H1 (cell line): ENCODE data around the gene SENP7. TPM values are rescaled to one million over a fixed set of nuclear protein-coding genes. Genes with fewer than 3 reads are reported as not detected.

Experiments used
- CTCF ChIA-PET: fragments of 300-600 bp; sonication (Branson Sonifier 250); formaldehyde crosslinking; loops from one replicate; lab custom pipeline; 2021; ENCODE audit not compliant: partially characterized antibody; lab: Charles Lee
- POLR2A ChIA-PET: fragments of 300-600 bp; sonication (Branson Sonifier 250); formaldehyde crosslinking; loops from one replicate; lab custom pipeline; 2021; ENCODE audit warnings: inconsistent platforms; ENCODE audit not compliant: partially characterized antibody; lab: Charles Lee
- DNase-seq, 2 experiments: peaks; one replicate each; pipeline versions ENCODE4 v3.0.0 to v3.0.0-alpha.2; 2010 to 2022; ENCODE audit warnings: low spot score in 2 of 2, low read depth in 1 of 2, mixed read lengths in 1 of 2
- FAIRE-seq: peaks from 2 replicates; lab custom pipeline; 2011; peaks lifted over from hg19 to GRCh38; lab: Jason Lieb, UNC
- H2AFZ ChIP-seq: 2 replicates; pipeline ENCODE4 v1.8.1; 2012; ENCODE audit warnings: low read length, inconsistent platforms
- H2AK5ac ChIP-seq: 2 replicates; pipeline ENCODE4 v1.6.1; 2013; ENCODE audit warnings: low read depth, low read length
- H2BK120ac ChIP-seq: replicated peaks from 2 replicates; pipeline ENCODE3; 2013; ENCODE audit warnings: low read depth, low read length, inconsistent platforms
- H2BK12ac ChIP-seq: 2 replicates; pipeline ENCODE4 v1.6.1; 2013; ENCODE audit warnings: low read depth, low read length
- H2BK15ac ChIP-seq: 2 replicates; pipeline ENCODE4 v1.6.1; 2013; ENCODE audit warnings: low read length
- H2BK20ac ChIP-seq: 2 replicates; pipeline ENCODE4 v1.6.1; 2013; ENCODE audit warnings: low read length
- H2BK5ac ChIP-seq: 2 replicates; pipeline ENCODE4 v1.6.1; 2013; ENCODE audit warnings: low read depth, low read length
- H3K14ac ChIP-seq: 2 replicates; pipeline ENCODE4 v1.6.1; 2013; ENCODE audit warnings: inconsistent platforms; ENCODE audit not compliant: insufficient read length
- H3K18ac ChIP-seq: 2 replicates; pipeline ENCODE4 v1.6.1; 2013; ENCODE audit warnings: low read length; ENCODE audit errors: extremely low read depth
- H3K23ac ChIP-seq: 2 replicates; pipeline ENCODE4 v1.6.1; 2013; ENCODE audit warnings: inconsistent platforms; ENCODE audit not compliant: insufficient read length
- H3K23me2 ChIP-seq: 2 replicates; pipeline ENCODE4 v1.6.1; 2013; ENCODE audit warnings: low read depth, low read length
- H3K27ac ChIP-seq: 2 replicates; pipeline ENCODE4 v1.6.1; 2011; ENCODE audit warnings: low read depth, low read length, inconsistent platforms
- H3K27me3 ChIP-seq, 4 experiments: replicated peaks in 1 of 4; 1 replicate in 1 of 4; 2 replicates in 3 of 4; pipeline versions ENCODE4 v1.6.1 to v1.8.1; 2011 to 2013; ENCODE audit warnings: low read length in 3 of 4, mild to moderate bottlenecking in 3 of 4, inconsistent platforms in 2 of 4, mixed read lengths in 2 of 4, moderate library complexity in 1 of 4; ENCODE audit not compliant: control insufficient read depth in 3 of 4, insufficient read depth in 3 of 4; ENCODE audit errors: extremely low read depth in 1 of 4
- H3K36me3 ChIP-seq, 4 experiments: 2 replicates each; pipeline versions ENCODE4 v1.6.1 to v1.8.1; 2011 to 2013; ENCODE audit warnings: mild to moderate bottlenecking in 4 of 4, low read length in 3 of 4, moderate library complexity in 2 of 4, control low read depth in 1 of 4, inconsistent platforms in 1 of 4; ENCODE audit not compliant: insufficient read depth in 4 of 4, control insufficient read depth in 2 of 4
- H3K4ac ChIP-seq: replicated peaks from 2 replicates; pipeline ENCODE3; 2013; ENCODE audit warnings: low read length, low read depth, mixed read lengths, inconsistent platforms; ENCODE audit not compliant: insufficient read length
- H3K4me1 ChIP-seq, 4 experiments: replicated peaks in 1 of 4; 1 replicate in 1 of 4; 2 replicates in 3 of 4; pipeline versions ENCODE4 v1.6.1 to v1.8.1; 2011 to 2013; ENCODE audit warnings: low read length in 3 of 4, inconsistent platforms in 2 of 4, mixed read lengths in 1 of 4; ENCODE audit not compliant: insufficient read depth in 4 of 4, control insufficient read depth in 3 of 4
- H3K4me2 ChIP-seq, 2 experiments: 2 replicates each; pipeline versions ENCODE4 v1.6.1 to v1.8.1; 2011 to 2013; ENCODE audit warnings: low read depth in 2 of 2, low read length in 2 of 2, control low read depth in 1 of 2, inconsistent platforms in 1 of 2, mild to moderate bottlenecking in 1 of 2; ENCODE audit not compliant: insufficient read depth in 1 of 2
- H3K4me3 ChIP-seq, 4 experiments: fragments of 200-600, 300-600 bp in 1 of 4; sonication (generic), shearing (Covaris generic), sonication (Bioruptor Twin) in 1 of 4; 2 replicates each; pipeline versions ENCODE4 v1.5.1 to v1.8.1; 2011 to 2016; ENCODE audit warnings: low read length in 4 of 4, low read depth in 3 of 4, control low read depth in 2 of 4, inconsistent platforms in 2 of 4, mild to moderate bottlenecking in 2 of 4, mixed read lengths in 1 of 4, moderate library complexity in 1 of 4; ENCODE audit not compliant: insufficient read depth in 2 of 4; ENCODE audit errors: extremely low read depth in 1 of 4
- H3K56ac ChIP-seq: replicated peaks from 2 replicates; pipeline ENCODE3; 2013; ENCODE audit warnings: low read depth, mild to moderate bottlenecking, mixed read lengths, low read length, inconsistent platforms; ENCODE audit not compliant: insufficient read length
- H3K79me1 ChIP-seq: 2 replicates; pipeline ENCODE4 v1.6.1; 2013; ENCODE audit warnings: low read depth, low read length, control low read depth
- H3K79me2 ChIP-seq, 2 experiments: 2 replicates each; pipeline versions ENCODE4 v1.6.1 to v1.8.1; 2012 to 2013; ENCODE audit warnings: low read length in 2 of 2, mild to moderate bottlenecking in 2 of 2, inconsistent platforms in 1 of 2; ENCODE audit not compliant: insufficient read depth in 2 of 2, control insufficient read depth in 1 of 2
- H3K9ac ChIP-seq, 4 experiments: replicated peaks in 1 of 4; 1 replicate in 1 of 4; 2 replicates in 3 of 4; pipeline versions ENCODE4 v1.6.1 to v1.8.1; 2011 to 2013; ENCODE audit warnings: low read depth in 3 of 4, low read length in 3 of 4, control low read depth in 2 of 4, mild to moderate bottlenecking in 2 of 4, moderate library complexity in 2 of 4, inconsistent platforms in 1 of 4; ENCODE audit errors: extremely low read depth in 1 of 4
- H3K9me3 ChIP-seq, 2 experiments: 2 replicates each; pipeline versions ENCODE4 v1.6.1 to v1.8.1; 2012 to 2013; ENCODE audit warnings: mild to moderate bottlenecking in 2 of 2, moderate library complexity in 2 of 2, control low read depth in 1 of 2, inconsistent platforms in 1 of 2, low read depth in 1 of 2, low read length in 1 of 2, mixed read lengths in 1 of 2; ENCODE audit not compliant: insufficient read depth in 2 of 2
- H4K20me1 ChIP-seq, 2 experiments: replicated peaks in 1 of 2; 2 replicates each; pipeline versions ENCODE3 to v1.8.1; 2011 to 2013; ENCODE audit warnings: inconsistent platforms in 2 of 2, low read length in 2 of 2, mild to moderate bottlenecking in 1 of 2; ENCODE audit not compliant: insufficient read depth in 2 of 2, control insufficient read depth in 1 of 2
- H4K5ac ChIP-seq: 2 replicates; pipeline ENCODE4 v1.6.1; 2013; ENCODE audit warnings: low read length, low read depth, mixed read lengths, inconsistent platforms; ENCODE audit not compliant: insufficient read length
- H4K8ac ChIP-seq: 2 replicates; pipeline ENCODE4 v1.8.0; 2013; ENCODE audit warnings: mild to moderate bottlenecking, moderate library complexity, low read length, inconsistent platforms; ENCODE audit not compliant: insufficient read depth; ENCODE audit errors: extremely low read depth
- H4K91ac ChIP-seq: replicated peaks from 2 replicates; pipeline ENCODE3; 2013; ENCODE audit warnings: low read length, mixed read lengths, inconsistent platforms; ENCODE audit not compliant: insufficient read length
- CHD1 ChIP-seq: IDR thresholded peaks from 2 replicates; pipeline ENCODE4 v1.6.1; 2012; ENCODE audit warnings: low read depth, low read length, improper control_type of control experiment
- GTF2F1 ChIP-seq: IDR thresholded peaks from 2 replicates; pipeline ENCODE4 v1.6.1; 2012; ENCODE audit warnings: low read depth, low read length, improper control_type of control experiment, borderline replicate concordance
- HDAC6 ChIP-seq: IDR thresholded peaks from one replicate; pipeline ENCODE4 v1.7.1; 2012; ENCODE audit warnings: low read depth, mild to moderate bottlenecking, inconsistent platforms, low read length, moderate library complexity
- KDM5A ChIP-seq: fragments of 200-600 bp; IDR thresholded peaks from 2 replicates; pipeline ENCODE4 v1.7.1; 2012; ENCODE audit warnings: mild to moderate bottlenecking, low read length, inconsistent platforms, mixed read lengths
- MAFK ChIP-seq: IDR thresholded peaks from 2 replicates; pipeline ENCODE4 v1.6.1; 2012; ENCODE audit warnings: low read depth, mild to moderate bottlenecking, improper control_type of control experiment, low read length
- POU5F1 ChIP-seq: IDR thresholded peaks from 2 replicates; pipeline ENCODE4 v1.6.1; 2011; ENCODE audit warnings: low read depth, mild to moderate bottlenecking, low read length, moderate library complexity
- SIN3A ChIP-seq, 2 experiments: IDR thresholded peaks in 1 of 2; conservative IDR thresholded peaks in 1 of 2; 2 replicates each; pipeline ENCODE4 v1.6.1; 2011 to 2012; ENCODE audit warnings: low read length in 2 of 2, improper control_type of control experiment in 1 of 2, low read depth in 1 of 2, mild to moderate bottlenecking in 1 of 2
- WGBS, 2 experiments: shearing (Covaris generic) in 1 of 2; methylation state at CpG; one replicate each; pipeline versions ENCODE4 v1.1.6 to v1.1.7; 2013 to 2015; ENCODE audit warnings: low lambda C conversion rate in 2 of 2, mixed read lengths in 2 of 2, inconsistent platforms in 1 of 2, low coverage in 1 of 2, missing lambda C conversion rate in 1 of 2; ENCODE audit not compliant: insufficient replicate concordance in 2 of 2, insufficient coverage in 1 of 2, insufficient read length in 1 of 2; ENCODE audit errors: extremely low coverage in 1 of 2, missing lambda C conversion rate in 1 of 2; 5-methylcytosine and 5-hydroxymethylcytosine counted together
- polyA plus RNA-seq, 7 experiments: library from polyadenylated mRNA; depleted of rRNA in 3 of 7; stranded (reverse) in 5 of 7; unstranded in 2 of 7; fragments of >200 nt in 5 of 7; fragments of 200-250 nt in 2 of 7; gene quantifications; 1 replicate in 5 of 7; 2 replicates in 1 of 7; 4 replicates in 1 of 7; pipeline versions ENCODE4 v1.2.1 to v1.2.3, GENCODE V29; 2011 to 2013; ENCODE audit warnings: missing spikeins in 2 of 7, mixed read lengths in 2 of 7
- total RNA-seq: library from RNA; stranded (reverse); fragmentation: NEBNext Ultra II Directional; extraction: Animal tissue kit (Norgen Biotek cat#: 25700); gene quantifications from 2 replicates; pipeline ENCODE4 v1.2.1, GENCODE V29; 2021
- TF ChIP-seq, protein P1 (sequence below), 3 experiments: IDR thresholded peaks; 1 replicate in 2 of 3; 2 replicates in 1 of 3; pipeline versions ENCODE4 v1.5.1 to v1.6.1; 2011; ENCODE audit warnings: low read length in 3 of 3, mild to moderate bottlenecking in 3 of 3, inconsistent platforms in 2 of 3, low read depth in 1 of 3, moderate library complexity in 1 of 3; ENCODE audit not compliant: insufficient read depth in 1 of 3; ENCODE audit errors: control extremely low read depth in 1 of 3
- TF ChIP-seq, protein P2 (sequence below): IDR thresholded peaks from 2 replicates; pipeline ENCODE4 v1.6.1; 2012; ENCODE audit warnings: inconsistent platforms
- TF ChIP-seq, protein P3 (sequence below): IDR thresholded peaks from 2 replicates; pipeline ENCODE4 v1.6.1; 2011; ENCODE audit warnings: low read depth, mild to moderate bottlenecking, low read length; ENCODE audit not compliant: insufficient read depth

SENP7 gene
- total and polyA plus RNA-seq, 2 of the 8 experiments (the other 6 are each of a cell fraction or from before 2014, with no cell fraction given): 2.8 to 7.8 TPM

DNA sequence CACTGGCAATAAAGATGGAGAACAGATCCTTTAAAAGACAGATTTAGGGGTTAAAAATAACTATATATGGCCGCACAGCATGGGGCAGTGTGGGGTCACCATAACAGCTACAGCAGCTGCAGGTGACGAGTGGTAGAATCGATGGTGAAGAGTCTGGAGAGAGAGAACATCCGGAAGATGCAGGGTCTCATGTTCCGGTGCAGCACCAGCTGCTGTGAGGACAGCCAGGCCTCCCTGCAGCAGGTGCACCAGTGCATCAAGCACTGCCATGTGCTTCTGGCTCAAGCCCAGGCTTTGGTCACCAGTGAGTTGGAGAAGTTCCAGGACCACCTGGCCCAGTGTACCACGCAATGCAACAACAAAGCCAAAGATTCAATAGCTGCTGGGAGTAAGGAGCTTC is 98.9 kb downstream of the SENP7 start:
- Histone ChIP-seq H3K23ac (no peak overlapping the region), H3K4me2 (no peak overlapping the region), H3K23me2 (no peaks in the 10 kb centered on the region), H3K4me1 (no peaks in the 10 kb centered on the region), H3K4ac (no peak overlapping the region), H3K9me3 (no peaks in the 10 kb centered on the region), H2AK5ac (no peak overlapping the region), H3K79me2 (no peaks in the 10 kb centered on the region), H3K18ac (no peak overlapping the region), H4K8ac (no peak overlapping the region), H3K79me1 (no peaks in the 10 kb centered on the region), H3K27ac (no peak overlapping the region), H3K36me3 (no peaks in the 10 kb centered on the region), H4K20me1 (no peaks in the 10 kb centered on the region), H3K9ac (no peak overlapping the region), H4K5ac (no peak overlapping the region), H4K91ac (no peak overlapping the region), H3K27me3 (no peaks in the 10 kb centered on the region), H2BK5ac (no peak overlapping the region), H2BK20ac (no peak overlapping the region), H2BK12ac (no peak overlapping the region), H3K4me3 (no peak overlapping the region), H2AFZ (no peak overlapping the region), H3K14ac (no peak overlapping the region), H2BK120ac (no peak overlapping the region), H2BK15ac (no peak overlapping the region), H3K56ac (no peak overlapping the region)
- CTCF ChIA-PET: no interaction called here
- WGBS, 2 experiments: 90% methylated on average over 6 of the region's 6 CpGs; no CpG with 5 or more reads in 1 of the 2 experiments
- POLR2A ChIA-PET: no interaction called here
- TF ChIP-seq POU5F1: no peak
- no peak for TF ChIP-seq MAFK
- TF ChIP-seq GTF2F1: no peak
- TF ChIP-seq, protein P1, sequence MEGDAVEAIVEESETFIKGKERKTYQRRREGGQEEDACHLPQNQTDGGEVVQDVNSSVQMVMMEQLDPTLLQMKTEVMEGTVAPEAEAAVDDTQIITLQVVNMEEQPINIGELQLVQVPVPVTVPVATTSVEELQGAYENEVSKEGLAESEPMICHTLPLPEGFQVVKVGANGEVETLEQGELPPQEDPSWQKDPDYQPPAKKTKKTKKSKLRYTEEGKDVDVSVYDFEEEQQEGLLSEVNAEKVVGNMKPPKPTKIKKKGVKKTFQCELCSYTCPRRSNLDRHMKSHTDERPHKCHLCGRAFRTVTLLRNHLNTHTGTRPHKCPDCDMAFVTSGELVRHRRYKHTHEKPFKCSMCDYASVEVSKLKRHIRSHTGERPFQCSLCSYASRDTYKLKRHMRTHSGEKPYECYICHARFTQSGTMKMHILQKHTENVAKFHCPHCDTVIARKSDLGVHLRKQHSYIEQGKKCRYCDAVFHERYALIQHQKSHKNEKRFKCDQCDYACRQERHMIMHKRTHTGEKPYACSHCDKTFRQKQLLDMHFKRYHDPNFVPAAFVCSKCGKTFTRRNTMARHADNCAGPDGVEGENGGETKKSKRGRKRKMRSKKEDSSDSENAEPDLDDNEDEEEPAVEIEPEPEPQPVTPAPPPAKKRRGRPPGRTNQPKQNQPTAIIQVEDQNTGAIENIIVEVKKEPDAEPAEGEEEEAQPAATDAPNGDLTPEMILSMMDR (IDR thresholded peaks at IDR 0.05; ENCODE audit: control extremely low read depth in 1 of 3, insufficient read depth in 1 of 3, low read depth in 1 of 3, low read length in 3 of 3): no peak
- TF ChIP-seq, protein P2, sequence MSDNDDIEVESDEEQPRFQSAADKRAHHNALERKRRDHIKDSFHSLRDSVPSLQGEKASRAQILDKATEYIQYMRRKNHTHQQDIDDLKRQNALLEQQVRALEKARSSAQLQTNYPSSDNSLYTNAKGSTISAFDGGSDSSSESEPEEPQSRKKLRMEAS: no peak
- TF ChIP-seq, protein P3, sequence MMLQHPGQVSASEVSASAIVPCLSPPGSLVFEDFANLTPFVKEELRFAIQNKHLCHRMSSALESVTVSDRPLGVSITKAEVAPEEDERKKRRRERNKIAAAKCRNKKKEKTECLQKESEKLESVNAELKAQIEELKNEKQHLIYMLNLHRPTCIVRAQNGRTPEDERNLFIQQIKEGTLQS: no peak
- TF ChIP-seq HDAC6: no peak
- no peak for TF ChIP-seq CHD1
- TF ChIP-seq KDM5A: no peak
- no peak for TF ChIP-seq SIN3A (conservative IDR thresholded peaks at IDR 0.05 in 1 of 2, IDR thresholded peaks at IDR 0.05 in 1 of 2; ENCODE audit: low read depth in 1 of 2, low read length in 2 of 2)
- DNase-seq (no peak), FAIRE-seq (no peak)
